Ovary (tissue), 3 donors: ENCODE measurements around the gene TRIM63.

Source experiments
- CTCF ChIP-seq, 3 donors: fragments of 450-650 bp in 2 of 3; fragments of 200-600 bp in 1 of 3; IDR thresholded peaks; one replicate each; pipeline versions ENCODE4 v1.5.1 to v1.8.0; 2016 to 2022; ENCODE audit warnings: antibody characterized with exemption in 3 of 3, mild to moderate bottlenecking in 1 of 3
- EP300 ChIP-seq: sonication (generic); formaldehyde crosslinking; IDR thresholded peaks from one replicate; pipeline ENCODE4 v1.6.1; 2017; ENCODE audit warnings: antibody characterized with exemption
- POLR2A ChIP-seq: fragments of 450-650 bp; IDR thresholded peaks from one replicate; pipeline ENCODE4 v1.6.1; 2017; ENCODE audit warnings: antibody characterized with exemption, mild to moderate bottlenecking, moderate library complexity
- donor health status: DM: no; HTN: no; CAD: no.

- TF ChIP-seq POLR2A (no peak), EP300 (no peak), CTCF (IDR thresholded peaks at IDR 0.05) (no peak)
Observed at GRCh38 chr1:26096471-26096870, 29.0 kb upstream of the TRIM63 start.
